ENCODE data around the gene LRRC8B.
"Not testable (repeated sequence)": the region's sequence is repeated elsewhere in the genome, so short reads cannot be mapped to it uniquely, and the experiment has no call there.

Gene LRRC8B

DNA sequence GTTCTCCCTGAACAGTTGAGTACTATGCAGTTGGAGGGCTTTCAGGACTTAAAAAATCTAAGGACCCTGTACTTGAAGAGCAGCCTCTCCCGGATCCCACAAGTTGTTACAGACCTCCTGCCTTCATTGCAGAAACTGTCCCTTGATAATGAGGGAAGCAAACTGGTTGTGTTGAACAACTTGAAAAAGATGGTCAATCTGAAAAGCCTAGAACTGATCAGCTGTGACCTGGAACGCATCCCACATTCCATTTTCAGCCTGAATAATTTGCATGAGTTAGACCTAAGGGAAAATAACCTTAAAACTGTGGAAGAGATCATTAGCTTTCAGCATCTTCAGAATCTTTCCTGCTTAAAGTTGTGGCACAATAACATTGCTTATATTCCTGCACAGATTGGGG, 59.6 kb downstream of the LRRC8B start:
- no peak overlapping the region for H3K4me3 ChIP-seq (ENCODE audit: low read depth, low read length)
- TF ChIP-seq, protein P1, sequence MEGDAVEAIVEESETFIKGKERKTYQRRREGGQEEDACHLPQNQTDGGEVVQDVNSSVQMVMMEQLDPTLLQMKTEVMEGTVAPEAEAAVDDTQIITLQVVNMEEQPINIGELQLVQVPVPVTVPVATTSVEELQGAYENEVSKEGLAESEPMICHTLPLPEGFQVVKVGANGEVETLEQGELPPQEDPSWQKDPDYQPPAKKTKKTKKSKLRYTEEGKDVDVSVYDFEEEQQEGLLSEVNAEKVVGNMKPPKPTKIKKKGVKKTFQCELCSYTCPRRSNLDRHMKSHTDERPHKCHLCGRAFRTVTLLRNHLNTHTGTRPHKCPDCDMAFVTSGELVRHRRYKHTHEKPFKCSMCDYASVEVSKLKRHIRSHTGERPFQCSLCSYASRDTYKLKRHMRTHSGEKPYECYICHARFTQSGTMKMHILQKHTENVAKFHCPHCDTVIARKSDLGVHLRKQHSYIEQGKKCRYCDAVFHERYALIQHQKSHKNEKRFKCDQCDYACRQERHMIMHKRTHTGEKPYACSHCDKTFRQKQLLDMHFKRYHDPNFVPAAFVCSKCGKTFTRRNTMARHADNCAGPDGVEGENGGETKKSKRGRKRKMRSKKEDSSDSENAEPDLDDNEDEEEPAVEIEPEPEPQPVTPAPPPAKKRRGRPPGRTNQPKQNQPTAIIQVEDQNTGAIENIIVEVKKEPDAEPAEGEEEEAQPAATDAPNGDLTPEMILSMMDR (IDR thresholded peaks at IDR 0.05; ENCODE audit: low read depth, low read length, missing control alignments): no peak
- in situ Hi-C loops (cut with HindIII; ENCODE audit: low pct_ligation_motif_present, low sequenced_read_pairs): no loop called here
- H3K27me3 ChIP-seq (replicated peaks): no peaks in the 10 kb centered on the region
- no peak for DNase-seq
- H3K36me3 ChIP-seq (replicated peaks): no peaks in the 10 kb centered on the region
- no peak overlapping the region for H3K27ac ChIP-seq

DNA sequence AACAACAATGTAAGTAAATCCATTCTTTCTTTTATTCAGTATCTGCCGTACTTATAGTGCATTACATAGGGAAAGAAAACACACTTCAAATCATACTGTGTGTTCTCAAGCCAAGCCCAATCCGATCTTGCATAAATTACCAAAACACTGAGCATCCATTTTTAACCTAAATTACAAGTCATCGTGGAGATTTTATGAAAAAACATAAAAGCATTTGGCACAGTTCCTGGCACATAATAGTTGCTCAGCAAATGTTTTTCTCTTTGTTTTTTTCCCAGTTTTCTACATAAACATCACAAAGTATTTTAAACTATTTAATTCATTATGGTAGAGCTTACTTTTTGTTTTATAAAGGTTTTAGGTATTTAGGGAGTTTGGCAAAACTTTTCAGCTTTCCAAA, 60.2 kb downstream of the LRRC8B start:
- no peak overlapping the region for H3K4me3 ChIP-seq (ENCODE audit: low read depth, low read length)
- in situ Hi-C loops (cut with HindIII; ENCODE audit: low pct_ligation_motif_present, low sequenced_read_pairs): no loop called here
- no peaks in the 10 kb centered on the region for H3K27me3 ChIP-seq (replicated peaks)
- no peak for DNase-seq
- TF ChIP-seq, protein P1 (IDR thresholded peaks at IDR 0.05; ENCODE audit: low read depth, low read length, missing control alignments): no peak
- H3K27ac ChIP-seq: no peak overlapping the region
- no peaks in the 10 kb centered on the region for H3K36me3 ChIP-seq (replicated peaks)

DNA sequence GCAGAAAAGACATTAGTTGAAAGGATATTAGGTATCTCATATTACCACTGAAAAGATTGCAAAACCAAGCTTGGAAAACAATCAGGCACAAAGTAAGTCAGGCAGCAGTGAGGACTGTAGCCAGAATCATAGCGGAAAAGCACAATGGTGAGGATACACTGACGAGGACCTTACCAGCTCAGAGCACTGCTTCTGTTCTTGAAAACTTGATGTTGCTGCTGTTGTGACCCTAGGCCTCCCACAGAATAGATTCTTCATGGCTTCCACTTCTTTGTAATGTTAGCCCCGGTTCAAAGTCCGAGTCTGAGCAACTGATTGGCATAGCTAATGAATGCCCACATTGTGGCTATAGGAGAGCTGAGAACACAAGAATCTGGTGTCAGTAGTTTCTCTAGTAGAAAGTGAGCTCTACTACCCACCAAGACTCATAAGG, 63.1 kb downstream of the LRRC8B start:
- Histone ChIP-seq H3K36me3 (replicated peaks) (no peaks in the 10 kb centered on the region), H3K4me3 (ENCODE audit: low read depth, low read length) (no peak overlapping the region), H3K27me3 (replicated peaks) (no peaks in the 10 kb centered on the region), H3K27ac (no peak overlapping the region)
- DNase-seq: no peak
- in situ Hi-C loops (cut with HindIII; ENCODE audit: low pct_ligation_motif_present, low sequenced_read_pairs): no loop called here
- TF ChIP-seq, protein P1 (IDR thresholded peaks at IDR 0.05; ENCODE audit: low read depth, low read length, missing control alignments): no peak

DNA sequence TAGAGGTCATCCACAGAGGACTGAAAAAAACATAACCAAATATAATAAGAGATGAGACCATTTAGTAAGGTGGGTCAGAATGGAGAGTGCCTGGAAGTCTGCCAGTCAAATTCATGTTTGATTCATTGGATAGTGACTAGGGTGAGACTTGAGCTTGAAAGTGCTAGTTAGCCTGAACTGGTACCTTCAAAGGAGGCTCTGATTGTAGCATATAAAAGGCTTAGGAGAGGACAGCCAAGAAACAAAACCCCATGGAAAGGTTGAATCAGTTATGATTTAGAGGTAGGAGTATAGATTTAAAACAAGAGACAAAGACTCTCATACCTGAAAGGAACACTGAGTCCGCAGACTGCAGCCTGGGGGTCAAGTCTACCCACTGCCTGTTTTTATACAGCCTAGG, 63.9 kb downstream of the LRRC8B start:
- in situ Hi-C loops (cut with HindIII; ENCODE audit: low pct_ligation_motif_present, low sequenced_read_pairs): no loop called here
- DNase-seq: no peak

DNA sequence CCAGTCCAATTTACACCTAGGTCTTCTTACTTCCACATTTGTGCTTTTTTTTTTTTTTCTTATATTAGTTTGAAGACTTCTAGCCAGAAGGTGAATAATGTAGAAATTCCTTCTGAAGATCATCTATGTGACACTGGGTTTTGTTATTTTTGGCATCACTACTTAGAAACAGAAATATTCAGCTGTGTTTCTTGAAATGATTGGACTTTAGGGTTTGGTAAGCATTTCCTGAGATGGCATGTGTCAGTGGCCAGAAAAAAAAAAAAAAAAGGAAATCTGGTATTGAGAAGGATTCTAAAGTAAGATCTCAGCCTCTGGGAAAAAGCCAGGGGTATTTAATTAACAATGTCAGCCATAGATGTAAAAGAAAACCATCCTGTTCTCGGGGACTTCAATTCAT, 64.9 kb downstream of the LRRC8B start:
- Histone ChIP-seq H3K27me3 (replicated peaks) (no peaks in the 10 kb centered on the region), H3K4me3 (ENCODE audit: low read depth, low read length) (no peak overlapping the region), H3K27ac (no peak overlapping the region), H3K36me3 (replicated peaks) (no peaks in the 10 kb centered on the region)
- TF ChIP-seq, protein P1 (IDR thresholded peaks at IDR 0.05; ENCODE audit: low read depth, low read length, missing control alignments): no peak
- in situ Hi-C loops (cut with HindIII; ENCODE audit: low pct_ligation_motif_present, low sequenced_read_pairs): no loop called here
- DNase-seq: no peak

More for the DNA sequence above, 63.9 kb downstream of the LRRC8B start:
- TF ChIP-seq, protein P1 (IDR thresholded peaks at IDR 0.05; ENCODE audit: low read depth, low read length, missing control alignments): no peak
- Histone ChIP-seq H3K27ac (no peak overlapping the region), H3K27me3 (replicated peaks) (no peaks in the 10 kb centered on the region), H3K4me3 (ENCODE audit: low read depth, low read length) (no peak overlapping the region), H3K36me3 (replicated peaks) (no peaks in the 10 kb centered on the region)

DNA sequence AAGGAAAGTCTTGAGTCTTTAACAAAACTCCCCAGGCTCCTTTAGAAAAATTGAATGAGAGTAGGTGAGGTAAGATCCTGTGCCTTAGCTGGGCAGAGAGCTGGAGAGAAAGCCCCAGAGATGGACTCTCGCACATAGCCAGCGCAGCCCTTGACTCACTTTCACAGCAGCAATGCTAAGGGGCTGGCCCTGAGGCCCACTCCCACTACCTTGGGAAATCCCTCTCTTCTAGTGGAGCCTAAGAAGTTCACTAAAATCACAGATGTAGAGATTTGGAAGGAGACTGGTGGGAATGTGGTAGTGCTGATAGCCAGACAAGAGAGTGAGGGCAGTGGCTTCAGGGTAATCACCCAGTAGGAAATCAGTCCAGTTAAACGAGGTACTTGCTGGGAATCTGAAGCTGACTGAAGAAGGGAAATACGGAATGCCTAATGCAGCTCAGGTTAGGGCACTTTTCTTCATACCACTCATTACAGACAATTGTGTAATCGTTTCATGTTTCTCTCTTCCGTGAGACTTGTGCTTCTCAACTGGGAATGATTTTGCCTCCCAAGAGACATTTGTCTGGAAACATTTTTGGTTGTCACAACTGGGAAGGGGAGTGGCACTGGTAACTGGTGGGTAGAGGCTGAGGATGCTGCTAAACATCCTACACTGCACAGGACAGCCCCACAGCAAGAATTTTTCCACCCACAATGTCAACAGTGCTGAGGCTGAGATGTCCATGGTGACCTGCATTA, 65.9 kb downstream of the LRRC8B start:
- H3K4me3 ChIP-seq (ENCODE audit: low read depth, low read length): no peak overlapping the region
- H3K36me3 ChIP-seq (replicated peaks): no peaks in the 10 kb centered on the region
- no peaks in the 10 kb centered on the region for H3K27me3 ChIP-seq (replicated peaks)
- TF ChIP-seq, protein P1 (IDR thresholded peaks at IDR 0.05; ENCODE audit: low read depth, low read length, missing control alignments): no peak
- in situ Hi-C loops (cut with HindIII; ENCODE audit: low pct_ligation_motif_present, low sequenced_read_pairs): no loop called here
- no peak overlapping the region for H3K27ac ChIP-seq
- no peak for DNase-seq

DNA sequence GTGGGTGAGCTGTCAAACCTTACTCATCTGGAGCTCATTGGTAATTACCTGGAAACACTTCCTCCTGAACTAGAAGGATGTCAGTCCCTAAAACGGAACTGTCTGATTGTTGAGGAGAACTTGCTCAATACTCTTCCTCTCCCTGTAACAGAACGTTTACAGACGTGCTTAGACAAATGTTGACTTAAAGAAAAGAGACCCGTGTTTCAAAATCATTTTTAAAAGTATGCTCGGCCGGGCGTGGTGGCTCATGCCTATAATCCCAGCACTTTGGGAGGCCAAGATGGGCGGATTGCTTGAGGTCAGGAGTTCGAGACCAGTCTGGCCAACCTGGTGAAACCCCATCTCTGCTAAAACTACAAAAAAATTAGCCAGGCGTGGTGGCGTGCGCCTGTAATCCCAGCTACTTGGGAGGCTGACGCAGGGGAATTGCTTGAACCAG, 68.3 kb downstream of the LRRC8B start:
- DNase-seq; H3K27ac ChIP-seq; H3K36me3 ChIP-seq (replicated peaks); H3K27me3 ChIP-seq (replicated peaks); in situ Hi-C loops (cut with HindIII; ENCODE audit: low pct_ligation_motif_present, low sequenced_read_pairs); H3K4me3 ChIP-seq (ENCODE audit: low read depth, low read length): not testable (repeated sequence)
